H9 (cell line): ENCODE data around the gene NDUFS3. TPM values are rescaled to one million over a fixed set of nuclear protein-coding genes. Genes with fewer than 3 reads are reported as not detected.

Experiments
- DNase-seq: peaks from one replicate; pipeline ENCODE4 v3.0.0-alpha.2; 2017
- H2AFZ ChIP-seq: one replicate; pipeline ENCODE4 v1.6.1; 2013; ENCODE audit warnings: mild to moderate bottlenecking, low read length, control low read depth, moderate library complexity
- H2AK5ac ChIP-seq: 2 replicates; pipeline ENCODE4 v1.6.1; 2013; ENCODE audit warnings: low read length, control low read depth, mixed read lengths; ENCODE audit not compliant: insufficient read length
- H2BK120ac ChIP-seq: one replicate; pipeline ENCODE4 v1.6.1; 2013; ENCODE audit warnings: low read depth, mild to moderate bottlenecking, low read length, control low read depth, inconsistent platforms; ENCODE audit not compliant: poor library complexity, severe bottlenecking
- H2BK12ac ChIP-seq: 2 replicates; pipeline ENCODE4 v1.6.1; 2013; ENCODE audit warnings: low read length, control low read depth, mixed read lengths, low read depth; ENCODE audit not compliant: insufficient read length
- H2BK15ac ChIP-seq: 2 replicates; pipeline ENCODE4 v1.6.1; 2013; ENCODE audit warnings: low read depth, low read length, control low read depth
- H2BK20ac ChIP-seq: one replicate; pipeline ENCODE4 v1.6.1; 2013; ENCODE audit warnings: low read depth, mild to moderate bottlenecking, low read length, control low read depth, inconsistent platforms; ENCODE audit not compliant: poor library complexity, severe bottlenecking
- H2BK5ac ChIP-seq: 2 replicates; pipeline ENCODE4 v1.6.1; 2013; ENCODE audit warnings: low read length, control low read depth, mixed read lengths; ENCODE audit not compliant: insufficient read length
- H3K14ac ChIP-seq: 2 replicates; pipeline ENCODE4 v1.6.1; 2013; ENCODE audit warnings: low read length, control low read depth; ENCODE audit not compliant: insufficient read depth
- H3K18ac ChIP-seq: 2 replicates; pipeline ENCODE4 v1.6.1; 2013; ENCODE audit warnings: low read depth, mild to moderate bottlenecking, mixed read lengths, low read length, control low read depth; ENCODE audit not compliant: insufficient read length
- H3K23ac ChIP-seq: 2 replicates; pipeline ENCODE4 v1.6.1; 2013; ENCODE audit warnings: low read length, control low read depth, mixed read lengths, low read depth; ENCODE audit not compliant: insufficient read length
- H3K23me2 ChIP-seq: 2 replicates; pipeline ENCODE4 v1.6.1; 2013; ENCODE audit warnings: low read depth, mild to moderate bottlenecking, mixed read lengths, low read length, control low read depth; ENCODE audit not compliant: insufficient read length, poor library complexity, severe bottlenecking
- H3K27ac ChIP-seq: 2 replicates; pipeline ENCODE4 v1.5.1; 2013; ENCODE audit warnings: low read length, control low read depth, mixed read lengths, low read depth; ENCODE audit not compliant: insufficient read length
- H3K27me3 ChIP-seq: 2 replicates; pipeline ENCODE4 v1.6.1; 2013; ENCODE audit warnings: low read length, control low read depth, inconsistent platforms; ENCODE audit not compliant: insufficient read depth
- H3K4ac ChIP-seq: 2 replicates; pipeline ENCODE4 v1.6.1; 2013; ENCODE audit warnings: low read depth, mild to moderate bottlenecking, control low read depth, inconsistent platforms, low read length, moderate library complexity
- H3K4me1 ChIP-seq: 2 replicates; pipeline ENCODE4 v1.6.1; 2013; ENCODE audit warnings: low read length, control low read depth, inconsistent platforms; ENCODE audit not compliant: insufficient read depth
- H3K4me2 ChIP-seq: 2 replicates; pipeline ENCODE4 v1.6.1; 2013; ENCODE audit warnings: low read length, control low read depth, mixed read lengths; ENCODE audit not compliant: insufficient read length, insufficient read depth
- H3K56ac ChIP-seq: 2 replicates; pipeline ENCODE4 v1.6.1; 2013; ENCODE audit warnings: low read depth, mild to moderate bottlenecking, mixed read lengths, low read length, control low read depth; ENCODE audit not compliant: insufficient read length
- H3K79me1 ChIP-seq: 2 replicates; pipeline ENCODE4 v1.6.1; 2013; ENCODE audit warnings: low read depth, mild to moderate bottlenecking, moderate library complexity, low read length, control low read depth, inconsistent platforms; ENCODE audit not compliant: insufficient read depth, poor library complexity, severe bottlenecking
- H3K79me2 ChIP-seq: 2 replicates; pipeline ENCODE4 v1.6.1; 2013; ENCODE audit warnings: low read length, control low read depth, inconsistent platforms; ENCODE audit not compliant: insufficient read depth
- H3K9ac ChIP-seq: 2 replicates; pipeline ENCODE4 v1.6.1; 2013; ENCODE audit warnings: low read length, control low read depth, mixed read lengths; ENCODE audit not compliant: insufficient read length; ENCODE audit errors: extremely low read depth
- H3K9me3 ChIP-seq: one replicate; pipeline ENCODE4 v1.6.1; 2013; ENCODE audit warnings: low read depth, low read length, inconsistent platforms; ENCODE audit not compliant: control insufficient read depth
- H3T11ph ChIP-seq: one replicate; pipeline ENCODE4 v1.6.1; 2013; ENCODE audit warnings: mild to moderate bottlenecking, low read length, control low read depth, inconsistent platforms
- H4K20me1 ChIP-seq: one replicate; pipeline ENCODE4 v1.6.1; 2013; ENCODE audit not compliant: control insufficient read depth, insufficient read length, insufficient read depth
- H4K5ac ChIP-seq: 2 replicates; pipeline ENCODE4 v1.6.1; 2013; ENCODE audit warnings: low read depth, mild to moderate bottlenecking, mixed read lengths, low read length, control low read depth; ENCODE audit not compliant: insufficient read length
- H4K8ac ChIP-seq: replicated peaks from 2 replicates; pipeline ENCODE4 v1.6.1; 2013; ENCODE audit warnings: low read length, control low read depth, mixed read lengths, low read depth; ENCODE audit not compliant: insufficient read length
- H4K91ac ChIP-seq: 2 replicates; pipeline ENCODE4 v1.6.1; 2013; ENCODE audit warnings: low read depth, mild to moderate bottlenecking, moderate library complexity, mixed read lengths, low read length, control low read depth; ENCODE audit not compliant: insufficient read length
- H3K27ac Mint-ChIP-seq, 3 experiments: 2 replicates in 2 of 3; 3 replicates in 1 of 3; pipeline ENCODE4 v1.8.0; 2020 to 2021; ENCODE audit warnings: mixed read lengths in 3 of 3, mild to moderate bottlenecking in 1 of 3, moderate library complexity in 1 of 3
- H3K27me3 Mint-ChIP-seq: 2 replicates; pipeline ENCODE4 v1.8.0; 2021; ENCODE audit warnings: low read depth, mild to moderate bottlenecking, moderate library complexity, mixed read lengths
- H3K36me3 Mint-ChIP-seq, 3 experiments: 2 replicates in 2 of 3; 3 replicates in 1 of 3; pipeline ENCODE4 v1.8.0; 2020 to 2021; ENCODE audit warnings: low read depth in 3 of 3, mixed read lengths in 3 of 3; ENCODE audit not compliant: insufficient read depth in 1 of 3
- H3K4me1 Mint-ChIP-seq, 2 experiments: 2 replicates each; pipeline ENCODE4 v1.8.0; 2020; ENCODE audit warnings: mixed read lengths in 2 of 2
- H3K4me3 Mint-ChIP-seq, 2 experiments: 2 replicates in 1 of 2; 3 replicates in 1 of 2; pipeline ENCODE4 v1.8.0; 2020 to 2021; ENCODE audit warnings: mild to moderate bottlenecking in 2 of 2, mixed read lengths in 2 of 2, moderate library complexity in 1 of 2
- H3K9me3 Mint-ChIP-seq, 2 experiments: 2 replicates in 1 of 2; 3 replicates in 1 of 2; pipeline ENCODE4 v1.8.0; 2020; ENCODE audit warnings: mild to moderate bottlenecking in 2 of 2, mixed read lengths in 2 of 2, moderate library complexity in 1 of 2
- WGBS: extraction: QIAGEN DNeasy Blood & Tissue Kit; methylation state at CpG from one replicate; pipeline ENCODE4 v1.1.7; 2013; ENCODE audit warnings: missing lambda C conversion rate, low lambda C conversion rate, mixed read lengths; ENCODE audit not compliant: insufficient read length; ENCODE audit errors: extremely low coverage; 5-methylcytosine and 5-hydroxymethylcytosine counted together
- total RNA-seq: library from RNA; stranded (reverse); gene quantifications from 2 replicates; pipeline ENCODE4 v1.2.1, GENCODE V29; 2021
- TF ChIP-seq, protein P1 (sequence below): fragments of 200-600 bp; sonication (generic); conservative IDR thresholded peaks from 3 replicates; pipeline ENCODE4 v1.8.0; 2021; ENCODE audit warnings: antibody characterized with exemption, mild to moderate bottlenecking

Gene NDUFS3
- total RNA-seq, 1 experiment from 2014 or later = 144 TPM

- H2AFZ ChIP-seq = no peak overlapping the region
- no peak overlapping the region for H3K27ac ChIP-seq
- no peak overlapping the region for H2BK12ac ChIP-seq
- no peaks in the 10 kb centered on the region for H3K27me3 ChIP-seq
- H3K4ac ChIP-seq = no peak overlapping the region
- no peak overlapping the region for H2BK120ac ChIP-seq
- no peak overlapping the region for H3K9ac ChIP-seq
- no peak overlapping the region for H4K5ac ChIP-seq
- no peak overlapping the region for H4K8ac ChIP-seq
- no peak overlapping the region for H2BK5ac ChIP-seq
- H3K9me3 ChIP-seq = no peaks in the 10 kb centered on the region
- H3K14ac ChIP-seq = no peak overlapping the region
- TF ChIP-seq, protein P1, sequence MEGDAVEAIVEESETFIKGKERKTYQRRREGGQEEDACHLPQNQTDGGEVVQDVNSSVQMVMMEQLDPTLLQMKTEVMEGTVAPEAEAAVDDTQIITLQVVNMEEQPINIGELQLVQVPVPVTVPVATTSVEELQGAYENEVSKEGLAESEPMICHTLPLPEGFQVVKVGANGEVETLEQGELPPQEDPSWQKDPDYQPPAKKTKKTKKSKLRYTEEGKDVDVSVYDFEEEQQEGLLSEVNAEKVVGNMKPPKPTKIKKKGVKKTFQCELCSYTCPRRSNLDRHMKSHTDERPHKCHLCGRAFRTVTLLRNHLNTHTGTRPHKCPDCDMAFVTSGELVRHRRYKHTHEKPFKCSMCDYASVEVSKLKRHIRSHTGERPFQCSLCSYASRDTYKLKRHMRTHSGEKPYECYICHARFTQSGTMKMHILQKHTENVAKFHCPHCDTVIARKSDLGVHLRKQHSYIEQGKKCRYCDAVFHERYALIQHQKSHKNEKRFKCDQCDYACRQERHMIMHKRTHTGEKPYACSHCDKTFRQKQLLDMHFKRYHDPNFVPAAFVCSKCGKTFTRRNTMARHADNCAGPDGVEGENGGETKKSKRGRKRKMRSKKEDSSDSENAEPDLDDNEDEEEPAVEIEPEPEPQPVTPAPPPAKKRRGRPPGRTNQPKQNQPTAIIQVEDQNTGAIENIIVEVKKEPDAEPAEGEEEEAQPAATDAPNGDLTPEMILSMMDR = no peak
- Mint-ChIP-seq H3K27me3 (no peaks in the 10 kb centered on the region), H3K9me3 (no peaks in the 10 kb centered on the region), H3K4me1 (no peaks in the 10 kb centered on the region), H3K27ac (no peak overlapping the region), H3K36me3 (peaks cover 39 to 79% (median 67%) of the 10 kb centered on the region in 3 experiments; a peak in 6 of 7 replicates), H3K4me3 (no peak overlapping the region)
- H3K23me2 ChIP-seq = no peaks in the 10 kb centered on the region
- no peak overlapping the region for H2BK20ac ChIP-seq
- H3K23ac ChIP-seq = no peak overlapping the region
- no peak overlapping the region for H2BK15ac ChIP-seq
- H3K79me2 ChIP-seq = no peaks in the 10 kb centered on the region
- H4K91ac ChIP-seq = no peak overlapping the region
- H3K18ac ChIP-seq = no peak overlapping the region
- H3K4me1 ChIP-seq = no peaks in the 10 kb centered on the region
- WGBS = no CpG with 5 or more reads among the region's 4 CpGs
- no peak overlapping the region for H3K56ac ChIP-seq
- H3K4me2 ChIP-seq = no peak overlapping the region
- no peak for DNase-seq
- H3T11ph ChIP-seq = no peak overlapping the region
- no peaks in the 10 kb centered on the region for H4K20me1 ChIP-seq
- no peaks in the 10 kb centered on the region for H3K79me1 ChIP-seq
- no peak overlapping the region for H2AK5ac ChIP-seq
Observed at GRCh38 chr11:47628026-47628425, 49.2 kb downstream of the NDUFS3 start.
